Measurements from ENCODE around the gene CCDC57.

GRCh38 chr17:82235775-82236141 is 23.1 kb upstream of the CCDC57 start:
- TF ChIP-seq CTCF (IDR thresholded peaks at IDR 0.05 in 8 of 11, conservative IDR thresholded peaks at IDR 0.05 in 3 of 11) (no peak), POLR2A (IDR thresholded peaks at IDR 0.05) (no peak), POLR2AphosphoS5 (IDR thresholded peaks at IDR 0.05) (peak in 1 of 3 donors; percentile 72)
